ENCODE data around the gene POLK. TPM values are rescaled to one million over a fixed set of nuclear protein-coding genes. Genes with fewer than 3 reads are reported as not detected.

Gene POLK
- total and polyA plus RNA-seq, 4 donors, result 3.7 to 20.6 (median 9.8) TPM

DNA sequence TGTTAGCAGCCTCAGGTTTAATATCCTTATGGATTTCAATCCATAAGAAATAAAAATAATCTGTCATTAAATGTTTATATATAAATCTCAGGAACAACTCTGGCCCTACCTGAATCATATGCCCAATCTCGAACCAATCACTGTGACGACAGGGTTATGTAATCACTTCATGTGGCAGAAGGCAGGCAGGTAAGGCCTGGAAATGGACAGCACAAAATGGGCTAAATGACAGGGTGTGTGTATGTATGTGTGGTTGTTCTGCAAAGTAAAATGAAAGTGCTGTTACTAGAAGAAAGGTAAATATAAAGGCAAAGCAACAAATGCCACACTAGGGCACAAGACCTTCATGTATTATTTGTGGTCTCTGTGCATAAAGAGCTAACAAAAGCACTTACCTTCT lies 119.2 kb downstream of the POLK start:
- TF ChIP-seq, protein P1, sequence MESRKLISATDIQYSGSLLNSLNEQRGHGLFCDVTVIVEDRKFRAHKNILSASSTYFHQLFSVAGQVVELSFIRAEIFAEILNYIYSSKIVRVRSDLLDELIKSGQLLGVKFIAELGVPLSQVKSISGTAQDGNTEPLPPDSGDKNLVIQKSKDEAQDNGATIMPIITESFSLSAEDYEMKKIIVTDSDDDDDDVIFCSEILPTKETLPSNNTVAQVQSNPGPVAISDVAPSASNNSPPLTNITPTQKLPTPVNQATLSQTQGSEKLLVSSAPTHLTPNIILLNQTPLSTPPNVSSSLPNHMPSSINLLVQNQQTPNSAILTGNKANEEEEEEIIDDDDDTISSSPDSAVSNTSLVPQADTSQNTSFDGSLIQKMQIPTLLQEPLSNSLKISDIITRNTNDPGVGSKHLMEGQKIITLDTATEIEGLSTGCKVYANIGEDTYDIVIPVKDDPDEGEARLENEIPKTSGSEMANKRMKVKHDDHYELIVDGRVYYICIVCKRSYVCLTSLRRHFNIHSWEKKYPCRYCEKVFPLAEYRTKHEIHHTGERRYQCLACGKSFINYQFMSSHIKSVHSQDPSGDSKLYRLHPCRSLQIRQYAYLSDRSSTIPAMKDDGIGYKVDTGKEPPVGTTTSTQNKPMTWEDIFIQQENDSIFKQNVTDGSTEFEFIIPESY (IDR thresholded peaks at IDR 0.05), result no peak
- TF ChIP-seq NR2F2 (IDR thresholded peaks at IDR 0.05) (no peak), RXRA (IDR thresholded peaks at IDR 0.05) (no peak), HNF4G (IDR thresholded peaks at IDR 0.05) (no peak), RAD21 (IDR thresholded peaks at IDR 0.05) (no peak), FOXA2 (IDR thresholded peaks at IDR 0.05) (no peak), TAF1 (conservative IDR thresholded peaks at IDR 0.05) (no peak)
- Histone ChIP-seq H3K4me3 (ENCODE audit: low read depth in 1 of 3, low read length in 3 of 3) (no peak overlapping the region), H3K27ac (ENCODE audit: low read depth in 1 of 2, low read length in 2 of 2) (no peak overlapping the region), H3K9ac (ENCODE audit: low read depth in 1 of 2, low read length in 2 of 2) (no peak overlapping the region), H3K36me3 (ENCODE audit: control insufficient read depth in 4 of 4, insufficient read depth in 3 of 4, low read depth in 1 of 4, low read length in 3 of 4) (no peaks in the 10 kb centered on the region), H3K27me3 (ENCODE audit: control insufficient read depth in 4 of 4, insufficient read depth in 4 of 4, low read length in 3 of 4) (no peaks in the 10 kb centered on the region), H3K4me1 (ENCODE audit: control insufficient read depth in 4 of 4, insufficient read depth in 4 of 4, low read length in 3 of 4) (no peaks in the 10 kb centered on the region), H3K9me3 (ENCODE audit: control insufficient read depth in 4 of 4, low read length in 3 of 4) (no peaks in the 10 kb centered on the region)
- no peak for DNase-seq (ENCODE audit: low spot score)
- 89% methylated on average over 2 of the region's 2 CpGs for WGBS

DNA sequence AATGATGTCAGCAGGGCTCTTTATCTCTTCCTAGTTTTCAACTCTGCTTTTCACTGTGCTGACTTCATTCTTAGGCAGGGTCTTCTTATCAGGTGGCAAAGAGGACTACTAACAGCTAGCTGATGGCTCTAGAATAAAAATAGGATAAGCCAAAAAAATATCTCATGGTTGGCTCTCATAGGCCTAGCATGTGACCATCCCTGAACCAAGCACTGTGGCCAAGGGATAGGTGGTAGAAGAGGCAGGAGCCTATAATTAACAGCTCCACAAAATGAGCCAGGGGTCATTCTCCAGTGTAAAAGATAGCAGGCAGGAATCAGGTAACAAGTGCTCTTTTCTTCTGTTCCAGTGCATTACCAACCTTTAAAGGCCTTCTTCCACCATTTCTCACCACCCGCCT lies 120.6 kb downstream of the POLK start:
- Histone ChIP-seq H3K27me3 (ENCODE audit: control insufficient read depth in 4 of 4, insufficient read depth in 4 of 4, low read length in 3 of 4) (no peaks in the 10 kb centered on the region), H3K36me3 (ENCODE audit: control insufficient read depth in 4 of 4, insufficient read depth in 3 of 4, low read depth in 1 of 4, low read length in 3 of 4) (no peaks in the 10 kb centered on the region), H3K27ac (ENCODE audit: low read depth in 1 of 2, low read length in 2 of 2) (no peak overlapping the region), H3K9ac (ENCODE audit: low read depth in 1 of 2, low read length in 2 of 2) (no peak overlapping the region), H3K9me3 (ENCODE audit: control insufficient read depth in 4 of 4, low read length in 3 of 4) (no peaks in the 10 kb centered on the region), H3K4me1 (ENCODE audit: control insufficient read depth in 4 of 4, insufficient read depth in 4 of 4, low read length in 3 of 4) (no peaks in the 10 kb centered on the region), H3K4me3 (ENCODE audit: low read depth in 1 of 3, low read length in 3 of 3) (no peak overlapping the region)
- 43% methylated on average over 1 of the region's 1 CpG for WGBS
- TF ChIP-seq, protein P2, sequence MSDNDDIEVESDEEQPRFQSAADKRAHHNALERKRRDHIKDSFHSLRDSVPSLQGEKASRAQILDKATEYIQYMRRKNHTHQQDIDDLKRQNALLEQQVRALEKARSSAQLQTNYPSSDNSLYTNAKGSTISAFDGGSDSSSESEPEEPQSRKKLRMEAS (IDR thresholded peaks at IDR 0.05), result no peak
- TF ChIP-seq YY1 (IDR thresholded peaks at IDR 0.05) (no peak), HNF4A (conservative IDR thresholded peaks at IDR 0.05) (no peak), RAD21 (IDR thresholded peaks at IDR 0.05) (no peak)
- no peak for DNase-seq (ENCODE audit: low spot score)

DNA sequence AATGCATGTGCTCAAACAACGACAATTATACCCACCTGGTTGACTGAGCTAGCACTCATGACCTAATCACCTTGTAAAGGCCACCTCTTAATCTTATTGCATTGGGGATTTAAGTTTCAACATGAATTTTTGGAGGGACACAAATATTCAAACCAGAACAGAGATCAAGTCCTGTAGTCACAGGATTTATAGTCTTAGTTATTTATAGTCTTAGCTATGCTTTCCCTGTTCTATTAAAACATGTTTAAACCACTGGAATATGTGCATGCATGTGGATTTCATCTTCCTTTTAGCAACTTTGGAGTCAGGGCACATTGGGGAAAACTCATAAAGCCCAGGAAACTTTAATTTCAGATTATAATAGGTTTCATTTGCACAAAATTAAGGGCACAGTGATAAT lies 126.3 kb downstream of the POLK start:
- Histone ChIP-seq H3K9ac (ENCODE audit: low read depth in 1 of 2, low read length in 2 of 2) (no peak overlapping the region), H3K4me3 (ENCODE audit: low read depth in 1 of 3, low read length in 3 of 3) (no peak overlapping the region), H3K9me3 (ENCODE audit: control insufficient read depth in 4 of 4, low read length in 3 of 4) (no peaks in the 10 kb centered on the region), H3K27ac (ENCODE audit: low read depth in 1 of 2, low read length in 2 of 2) (no peak overlapping the region), H3K36me3 (ENCODE audit: control insufficient read depth in 4 of 4, insufficient read depth in 3 of 4, low read depth in 1 of 4, low read length in 3 of 4) (no peaks in the 10 kb centered on the region), H3K4me1 (ENCODE audit: control insufficient read depth in 4 of 4, insufficient read depth in 4 of 4, low read length in 3 of 4) (no peaks in the 10 kb centered on the region), H3K27me3 (ENCODE audit: control insufficient read depth in 4 of 4, insufficient read depth in 4 of 4, low read length in 3 of 4) (no peaks in the 10 kb centered on the region)
- TF ChIP-seq TAF1 (conservative IDR thresholded peaks at IDR 0.05), result no peak
- no peak for TF ChIP-seq NR2F2 (IDR thresholded peaks at IDR 0.05)
- no peak for TF ChIP-seq EGR1 (IDR thresholded peaks at IDR 0.05; ENCODE audit: low read depth in 2 of 2)
- TF ChIP-seq JUND (IDR thresholded peaks at IDR 0.05), result no peak
- TF ChIP-seq FOXA1 (IDR thresholded peaks at IDR 0.05), result no peak
- TF ChIP-seq, protein P3, sequence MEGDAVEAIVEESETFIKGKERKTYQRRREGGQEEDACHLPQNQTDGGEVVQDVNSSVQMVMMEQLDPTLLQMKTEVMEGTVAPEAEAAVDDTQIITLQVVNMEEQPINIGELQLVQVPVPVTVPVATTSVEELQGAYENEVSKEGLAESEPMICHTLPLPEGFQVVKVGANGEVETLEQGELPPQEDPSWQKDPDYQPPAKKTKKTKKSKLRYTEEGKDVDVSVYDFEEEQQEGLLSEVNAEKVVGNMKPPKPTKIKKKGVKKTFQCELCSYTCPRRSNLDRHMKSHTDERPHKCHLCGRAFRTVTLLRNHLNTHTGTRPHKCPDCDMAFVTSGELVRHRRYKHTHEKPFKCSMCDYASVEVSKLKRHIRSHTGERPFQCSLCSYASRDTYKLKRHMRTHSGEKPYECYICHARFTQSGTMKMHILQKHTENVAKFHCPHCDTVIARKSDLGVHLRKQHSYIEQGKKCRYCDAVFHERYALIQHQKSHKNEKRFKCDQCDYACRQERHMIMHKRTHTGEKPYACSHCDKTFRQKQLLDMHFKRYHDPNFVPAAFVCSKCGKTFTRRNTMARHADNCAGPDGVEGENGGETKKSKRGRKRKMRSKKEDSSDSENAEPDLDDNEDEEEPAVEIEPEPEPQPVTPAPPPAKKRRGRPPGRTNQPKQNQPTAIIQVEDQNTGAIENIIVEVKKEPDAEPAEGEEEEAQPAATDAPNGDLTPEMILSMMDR (IDR thresholded peaks at IDR 0.05; ENCODE audit: low read depth, low read length, missing input control), result no peak
- TF ChIP-seq RAD21 (IDR thresholded peaks at IDR 0.05), result no peak
- TF ChIP-seq, protein P4, sequence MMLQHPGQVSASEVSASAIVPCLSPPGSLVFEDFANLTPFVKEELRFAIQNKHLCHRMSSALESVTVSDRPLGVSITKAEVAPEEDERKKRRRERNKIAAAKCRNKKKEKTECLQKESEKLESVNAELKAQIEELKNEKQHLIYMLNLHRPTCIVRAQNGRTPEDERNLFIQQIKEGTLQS (IDR thresholded peaks at IDR 0.05), result no peak
- no peak for TF ChIP-seq FOXA2 (IDR thresholded peaks at IDR 0.05)
- TF ChIP-seq GABPA (IDR thresholded peaks at IDR 0.05 in 1 of 2, conservative IDR thresholded peaks at IDR 0.05 in 1 of 2), result no peak
- TF ChIP-seq, protein P2 (IDR thresholded peaks at IDR 0.05), result no peak
- TF ChIP-seq YY1 (IDR thresholded peaks at IDR 0.05), result no peak
- 95% methylated on average over 1 of the region's 1 CpG for WGBS
- no peak for DNase-seq (ENCODE audit: low spot score)
